Measurements from ENCODE around the gene TRIM66. TPM values are rescaled to one million over a fixed set of nuclear protein-coding genes. Genes with fewer than 3 reads are reported as not detected.
"Not testable (repeated sequence)": the region's sequence is repeated elsewhere in the genome, so short reads cannot be mapped to it uniquely, and the experiment has no call there.

The TRIM66 gene
- total RNA-seq, 1 experiment from 2014 or later = 2.4 TPM

DNA sequence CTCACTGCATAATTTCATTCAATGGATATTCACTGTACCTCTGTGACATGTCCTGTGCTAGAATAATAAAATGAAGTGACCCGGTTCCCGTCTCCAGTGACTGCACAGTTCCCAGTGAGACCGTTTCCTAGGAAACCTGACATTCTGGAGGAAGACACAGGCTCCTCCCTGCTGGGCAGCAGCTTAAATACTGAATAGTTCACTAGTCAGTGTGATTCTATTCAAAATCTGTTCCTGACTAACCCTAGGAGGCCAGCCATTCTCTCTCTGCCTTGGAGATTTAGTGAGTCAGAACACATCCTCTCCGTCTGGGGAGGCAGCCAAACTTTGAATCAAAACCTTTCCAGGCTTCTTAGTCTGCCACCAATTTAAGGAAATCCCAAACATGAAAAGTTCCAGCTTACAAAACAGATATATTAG is 11.3 kb downstream of the TRIM66 start:
- peak; percentile 96 for DNase-seq (ENCODE audit: low spot score)
- in situ Hi-C loops (cut with HindIII; ENCODE audit: low sequenced_read_pairs) = no loop called here

DNA sequence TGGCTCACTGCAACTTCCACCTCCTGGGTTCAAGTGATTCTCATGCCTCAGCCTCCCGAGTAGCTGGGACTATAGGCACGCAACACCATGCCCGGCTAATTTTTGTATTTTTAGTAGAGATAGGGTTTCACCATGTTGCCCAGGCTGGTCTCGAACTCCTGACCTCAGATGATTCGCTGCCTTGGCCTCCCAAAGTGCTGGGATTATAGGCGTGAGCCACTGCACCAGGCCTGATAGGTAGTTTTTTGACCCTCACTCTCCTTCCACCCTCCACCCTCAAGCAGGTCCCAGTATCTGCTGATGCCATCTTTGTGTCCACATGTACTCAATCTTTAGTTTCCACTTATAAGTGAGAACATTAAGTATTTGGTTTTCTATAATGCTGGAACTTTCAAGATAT is 12.4 kb downstream of the TRIM66 start:
- in situ Hi-C loops (cut with HindIII; ENCODE audit: low sequenced_read_pairs); DNase-seq (ENCODE audit: low spot score): not testable (repeated sequence)

DNA sequence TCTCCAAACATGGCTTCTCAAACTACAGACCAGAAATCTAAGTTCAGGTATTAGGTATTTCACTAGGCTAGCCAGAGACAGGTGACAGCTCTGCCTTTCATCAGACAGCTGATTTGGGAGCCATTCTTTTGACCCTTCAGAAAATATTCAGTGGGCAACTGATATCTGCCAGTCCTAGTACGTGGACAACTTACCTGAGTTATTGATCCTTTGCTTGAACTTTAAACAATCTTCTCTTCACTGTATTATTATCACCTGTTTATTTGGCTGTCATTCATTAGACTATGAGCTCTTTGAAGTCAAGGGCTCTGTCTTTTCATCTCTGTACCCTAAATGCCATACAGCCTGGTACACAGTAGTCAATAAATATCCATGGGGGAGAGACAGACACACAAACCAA is 17.2 kb downstream of the TRIM66 start:
- in situ Hi-C loops (cut with HindIII; ENCODE audit: low sequenced_read_pairs) = no loop called here
- DNase-seq (ENCODE audit: low spot score) = no peak

DNA sequence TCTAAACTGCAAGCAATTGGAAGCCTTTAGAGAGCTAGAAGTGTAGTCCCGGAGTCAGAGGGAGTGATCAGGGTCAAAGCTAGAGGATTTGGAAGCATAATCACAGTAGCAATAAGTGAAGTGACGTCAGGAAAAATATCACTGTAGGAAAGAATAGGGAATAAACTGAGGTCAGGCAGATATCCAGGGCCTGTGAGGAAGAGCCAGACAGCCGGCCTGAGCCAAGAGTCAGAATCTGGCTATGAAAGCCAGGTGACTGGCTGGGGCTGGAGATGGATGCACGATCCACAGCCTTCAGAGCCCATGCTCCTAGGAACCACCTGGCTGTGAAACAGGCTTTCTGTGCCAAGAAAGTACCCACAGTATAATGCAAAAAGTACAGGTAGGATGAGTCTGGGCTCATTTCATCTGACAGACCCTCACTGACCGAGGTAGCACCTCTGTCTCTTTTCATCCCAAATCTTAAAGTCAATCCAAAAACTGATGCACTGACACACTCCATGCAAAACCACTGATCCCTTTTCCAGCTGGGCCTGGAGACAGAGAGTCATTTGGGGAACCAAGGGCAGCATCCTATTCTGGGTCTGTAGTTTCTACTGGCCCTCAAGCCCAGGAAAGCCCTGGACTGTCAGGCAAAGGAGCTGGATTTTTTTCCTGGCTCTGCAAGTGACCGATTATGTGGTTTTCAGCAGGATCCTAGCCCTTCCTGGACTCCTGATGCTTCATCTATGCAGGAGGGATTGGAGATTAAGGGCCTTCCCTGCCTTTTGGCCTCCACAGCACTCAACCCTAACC is 21.3 kb downstream of the TRIM66 start:
- in situ Hi-C loops (cut with HindIII; ENCODE audit: low sequenced_read_pairs) = no loop called here
- DNase-seq (ENCODE audit: low spot score) = peak; percentile 59

DNA sequence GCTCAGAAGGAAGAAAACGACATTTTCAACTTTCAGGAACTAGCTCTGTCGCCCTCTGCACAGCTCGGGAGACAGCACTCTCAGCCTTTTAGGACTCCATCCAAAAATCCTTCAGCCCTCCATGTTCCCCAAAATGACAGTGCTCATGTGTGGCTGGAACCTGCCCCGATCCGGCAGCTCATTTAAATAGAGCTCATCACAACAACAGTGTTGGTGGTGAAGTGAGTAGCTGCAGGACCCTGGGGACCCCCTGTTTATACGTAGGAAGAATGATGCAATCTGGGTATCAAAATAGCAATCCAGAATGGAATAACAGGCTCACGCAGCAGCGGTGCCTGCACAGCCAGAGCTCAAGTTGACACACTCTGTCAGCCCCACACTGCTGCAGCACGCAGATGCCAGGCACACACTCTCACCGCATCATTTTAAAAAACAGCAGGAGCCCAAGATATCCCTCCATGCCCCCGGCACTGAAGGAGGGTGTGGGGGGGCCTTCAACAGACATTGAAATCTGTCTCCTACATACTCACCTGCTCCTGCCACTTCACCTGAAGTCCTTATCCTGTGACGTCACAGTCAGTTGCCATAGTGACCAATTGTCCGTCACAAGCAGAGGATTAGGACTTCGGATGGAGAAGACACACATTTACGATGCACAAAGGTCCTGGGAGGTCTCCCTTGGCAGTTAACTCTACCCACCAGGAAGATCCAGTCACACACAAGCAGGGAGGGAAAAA is 24.0 kb downstream of the TRIM66 start:
- peak; percentile 82 for DNase-seq (ENCODE audit: low spot score)
- in situ Hi-C loops (cut with HindIII; ENCODE audit: low sequenced_read_pairs) = no loop called here

DNA sequence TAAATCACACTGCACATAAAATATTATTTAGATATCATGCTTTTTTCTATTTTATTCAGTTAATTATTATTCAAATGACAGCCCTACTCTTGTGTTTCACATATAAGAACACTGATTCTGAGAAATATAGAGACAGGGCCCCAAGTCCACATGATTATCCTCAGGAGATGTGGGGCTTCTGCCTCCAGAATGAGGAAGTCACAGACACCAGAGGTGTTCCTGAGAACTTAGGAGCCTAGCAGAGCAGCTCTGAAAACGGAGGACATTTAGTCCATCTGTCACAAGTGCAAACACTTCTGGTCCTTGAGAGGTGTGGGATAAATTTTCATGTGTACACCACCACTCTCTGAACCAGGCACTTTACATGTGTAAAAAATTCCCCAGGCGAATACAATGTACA is 26.2 kb downstream of the TRIM66 start:
- DNase-seq (ENCODE audit: low spot score) = peak; percentile 8
- in situ Hi-C loops (cut with HindIII; ENCODE audit: low sequenced_read_pairs) = no loop called here

DNA sequence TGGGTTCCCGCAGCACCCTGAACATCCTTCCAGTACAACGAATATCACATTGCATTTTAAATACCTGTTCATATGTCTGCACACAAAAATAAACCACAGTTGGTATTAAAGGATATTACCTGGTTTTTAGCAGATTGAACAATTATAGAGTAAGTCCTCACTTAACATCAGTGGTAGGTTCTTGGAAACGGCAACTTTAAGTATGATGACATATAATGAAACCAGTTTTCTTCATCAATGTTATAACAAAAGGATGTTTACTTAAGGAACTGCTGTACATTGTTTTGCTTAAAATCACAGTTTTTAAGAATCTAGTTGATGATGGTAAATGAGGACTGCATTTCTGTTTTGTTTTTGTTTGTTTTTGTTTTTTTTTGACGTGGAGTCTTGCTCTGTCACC is 28.0 kb downstream of the TRIM66 start:
- in situ Hi-C loops (cut with HindIII; ENCODE audit: low sequenced_read_pairs) = no loop called here
- no peak for DNase-seq (ENCODE audit: low spot score)

DNA sequence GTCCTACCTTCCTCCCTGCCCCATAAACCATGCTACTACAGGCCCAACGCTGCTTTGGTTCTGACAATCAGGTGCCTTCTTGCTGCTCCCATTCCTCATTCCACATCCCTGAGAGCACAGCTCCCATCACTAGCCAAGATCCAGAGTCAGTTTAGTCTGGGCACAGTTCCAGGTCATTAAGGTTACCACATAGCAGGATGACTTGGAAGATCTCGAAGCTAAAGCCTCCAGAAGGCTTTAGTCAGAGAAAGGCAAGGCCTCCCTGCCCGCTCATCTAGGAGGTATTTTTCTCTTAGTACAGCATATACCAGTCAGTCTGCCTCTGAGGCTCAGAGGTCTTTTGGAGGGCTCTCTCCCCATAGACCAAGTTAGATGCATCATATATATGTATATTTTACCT is 30.3 kb downstream of the TRIM66 start:
- DNase-seq (ENCODE audit: low spot score) = peak; percentile 6
- in situ Hi-C loops (cut with HindIII; ENCODE audit: low sequenced_read_pairs) = no loop called here

DNA sequence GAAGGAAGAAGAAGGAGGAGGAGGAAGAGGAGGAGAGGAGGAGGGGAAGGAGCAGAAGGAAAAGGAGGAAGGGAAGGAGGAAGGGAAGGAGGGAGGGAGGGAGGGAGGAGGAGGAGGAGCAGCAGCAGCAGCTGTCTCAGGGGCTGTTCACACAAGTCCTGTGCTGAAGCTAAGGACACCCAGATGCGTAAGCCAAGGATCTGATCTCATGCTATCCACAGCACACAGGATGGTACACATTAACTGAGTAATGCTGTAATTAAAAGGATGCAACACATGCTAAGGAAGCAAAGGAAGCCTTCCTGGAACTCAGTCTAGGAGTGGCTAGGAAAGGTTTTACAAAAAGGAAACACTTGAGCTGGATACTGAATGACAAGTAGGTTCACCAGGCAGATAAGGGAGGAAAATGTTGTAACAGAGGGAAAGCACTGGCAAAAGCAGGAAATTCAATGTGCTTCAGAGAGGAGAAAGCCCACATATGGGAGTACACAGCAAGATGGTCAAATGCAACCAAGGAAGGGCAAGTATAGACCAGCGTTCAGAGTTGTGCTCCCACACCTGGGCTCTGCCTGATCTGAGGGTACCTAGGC is 32.0 kb downstream of the TRIM66 start:
- in situ Hi-C loops (cut with HindIII; ENCODE audit: low sequenced_read_pairs) = no loop called here
- no peak for DNase-seq (ENCODE audit: low spot score)

DNA sequence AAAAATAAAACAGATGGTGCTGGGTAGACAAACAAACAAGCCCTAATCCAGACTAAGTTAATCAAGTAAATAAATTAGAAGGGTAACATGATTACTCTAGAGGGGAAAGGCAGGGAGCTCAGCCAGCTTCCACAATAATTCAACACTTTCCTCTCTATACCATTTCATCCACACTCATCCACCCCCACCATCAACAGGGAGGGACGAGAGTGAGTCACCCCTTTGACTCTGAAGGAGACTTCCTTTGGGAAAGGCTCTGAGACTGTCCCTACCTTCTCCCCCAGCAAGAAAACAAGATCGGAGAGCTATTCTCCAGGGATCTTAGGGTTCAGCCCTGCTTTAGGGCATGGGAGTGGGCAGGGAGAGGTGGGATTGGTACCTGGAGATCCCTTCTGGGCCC is 33.1 kb downstream of the TRIM66 start:
- DNase-seq (ENCODE audit: low spot score) = no peak
- in situ Hi-C loops (cut with HindIII; ENCODE audit: low sequenced_read_pairs) = no loop called here

DNA sequence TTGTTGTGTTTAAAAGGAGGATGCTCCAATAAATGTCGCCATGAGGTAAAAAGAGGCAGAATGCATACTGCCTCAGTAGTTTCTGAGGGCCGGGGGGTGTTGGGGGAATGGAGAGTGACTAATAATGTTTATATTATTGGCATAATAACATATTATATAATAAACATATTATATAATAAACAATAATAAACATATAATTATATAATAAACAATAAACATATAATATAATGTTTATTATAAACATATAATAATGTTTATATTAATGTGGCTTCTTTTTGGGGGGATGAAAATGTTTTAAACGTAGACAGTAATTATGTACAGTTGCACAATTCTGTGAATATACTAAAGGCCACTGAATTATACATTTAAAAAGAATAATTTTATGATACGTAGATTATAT is 35.6 kb downstream of the TRIM66 start:
- DNase-seq (ENCODE audit: low spot score) = no peak
- in situ Hi-C loops (cut with HindIII; ENCODE audit: low sequenced_read_pairs) = no loop called here

DNA sequence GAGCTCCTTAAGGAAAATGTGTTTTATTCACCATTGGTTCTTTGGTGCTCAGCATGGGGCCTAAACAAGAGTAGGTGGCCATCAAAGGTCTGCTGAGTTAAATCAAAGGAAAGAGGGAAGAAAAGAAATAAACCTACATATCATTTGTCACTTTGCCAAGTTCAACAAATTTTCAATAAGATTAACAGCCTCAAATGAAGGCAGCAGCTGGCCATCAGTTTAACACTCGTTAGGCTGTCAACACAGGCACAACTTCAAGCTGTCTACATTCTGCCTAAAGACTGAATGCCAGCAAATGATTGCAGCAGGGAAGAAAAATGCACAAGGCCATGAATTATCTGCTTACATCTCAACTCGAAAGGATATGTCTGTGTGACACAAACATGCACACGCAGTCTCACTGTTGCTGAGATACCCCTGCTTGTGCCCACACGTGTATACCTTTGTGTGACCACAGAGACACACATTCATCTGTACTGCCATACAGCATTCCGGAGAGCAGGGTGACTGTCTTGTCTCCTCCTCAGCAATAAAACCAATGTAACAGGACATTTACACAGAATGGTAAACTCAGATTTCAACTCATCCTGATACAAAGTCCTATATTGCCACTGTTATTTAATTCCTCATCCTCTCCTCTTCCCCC is 40.1 kb downstream of the TRIM66 start:
- no peak for DNase-seq (ENCODE audit: low spot score)
- in situ Hi-C loops (cut with HindIII; ENCODE audit: low sequenced_read_pairs) = no loop called here

DNA sequence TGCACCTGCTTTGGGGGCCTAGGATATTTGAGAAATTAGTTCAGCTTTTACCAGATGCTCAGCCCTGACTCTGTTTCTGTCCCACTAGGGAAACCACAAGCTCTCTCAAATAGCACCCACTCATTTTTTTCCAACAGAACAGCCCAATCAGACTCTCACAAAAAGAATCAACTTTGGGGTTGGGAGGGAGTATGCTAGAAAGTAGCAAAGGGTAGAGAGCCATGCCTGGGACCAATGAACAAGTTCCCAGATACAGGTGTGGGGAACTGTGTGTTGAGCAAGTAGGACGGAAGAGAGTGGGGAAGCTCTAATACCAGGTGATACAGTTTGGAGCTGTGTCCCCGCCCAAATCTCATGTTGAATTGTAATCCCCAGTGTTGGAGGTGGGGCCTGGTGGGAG is 41.1 kb downstream of the TRIM66 start:
- in situ Hi-C loops (cut with HindIII; ENCODE audit: low sequenced_read_pairs) = no loop called here
- no peak for DNase-seq (ENCODE audit: low spot score)

DNA sequence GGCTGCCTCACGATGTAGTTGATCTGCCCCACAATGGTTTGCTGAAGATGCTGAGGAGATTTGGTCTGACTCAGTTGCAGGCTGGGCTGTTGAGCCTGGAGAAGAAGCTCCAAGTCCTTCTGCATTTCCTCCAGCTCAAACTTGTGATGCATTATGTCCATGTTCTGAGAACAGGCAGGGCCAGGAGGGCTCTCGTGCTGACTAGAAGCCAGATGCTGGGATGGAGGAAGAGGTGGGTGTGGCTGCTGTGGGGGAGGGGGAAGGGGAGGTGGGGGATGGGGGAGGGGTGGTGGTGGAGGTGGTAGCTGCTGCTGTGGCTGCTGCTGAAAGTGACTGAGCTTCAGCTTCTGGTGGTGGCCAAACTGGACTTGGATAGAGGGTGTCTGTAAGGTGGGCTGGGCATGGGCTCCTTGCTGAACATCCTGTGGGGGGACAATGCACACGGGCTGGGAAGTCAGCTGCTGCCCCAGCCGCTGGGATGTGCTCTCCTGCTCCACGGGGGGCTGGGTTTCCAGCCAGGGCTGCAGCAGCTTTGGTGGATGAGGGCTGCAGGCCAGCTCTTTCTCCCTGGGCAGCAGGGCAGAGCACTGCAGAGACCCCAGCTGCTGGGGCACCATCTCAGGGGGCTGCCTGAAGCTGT is 42.1 kb downstream of the TRIM66 start:
- in situ Hi-C loops (cut with HindIII; ENCODE audit: low sequenced_read_pairs) = no loop called here
- no peak for DNase-seq (ENCODE audit: low spot score)

DNA sequence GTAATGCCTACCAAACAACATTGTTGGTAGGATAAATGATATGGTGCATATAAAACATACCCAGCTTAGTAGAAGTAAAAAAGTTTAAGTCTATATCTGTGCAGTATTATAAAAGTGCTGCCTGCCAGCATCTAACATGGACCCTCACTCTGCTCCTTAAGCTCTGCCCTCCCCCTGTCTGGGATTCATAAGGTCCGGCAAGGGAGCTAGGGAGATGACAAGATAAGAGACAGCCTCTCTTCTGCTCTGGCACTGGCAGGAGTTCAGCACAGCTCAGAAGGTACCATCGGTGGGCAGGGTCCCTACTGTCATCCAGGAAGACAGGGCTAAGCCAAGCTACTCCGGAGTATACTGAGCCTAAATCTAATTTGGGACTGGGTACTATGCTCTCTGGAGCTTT is 42.8 kb downstream of the TRIM66 start:
- DNase-seq (ENCODE audit: low spot score) = no peak
- in situ Hi-C loops (cut with HindIII; ENCODE audit: low sequenced_read_pairs) = no loop called here

DNA sequence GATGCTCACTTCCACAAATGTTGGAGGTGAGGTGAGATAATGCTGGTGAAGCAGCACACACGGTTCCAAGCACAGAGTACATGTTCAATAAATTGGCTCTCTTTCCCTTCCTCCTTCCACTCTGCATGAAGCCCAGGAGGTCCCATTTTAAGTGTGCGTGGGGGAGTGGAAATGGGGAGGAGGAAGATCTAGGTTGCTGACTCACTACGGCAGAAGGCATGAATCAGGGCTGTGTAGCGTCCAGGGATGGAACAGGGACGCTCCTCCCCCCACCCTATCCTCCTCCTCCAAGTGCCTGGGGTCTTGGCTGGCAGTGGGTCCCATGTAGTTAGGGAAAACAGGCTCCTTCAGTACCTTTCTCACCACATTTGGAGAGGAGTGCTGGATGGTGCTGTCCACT is 44.2 kb downstream of the TRIM66 start:
- in situ Hi-C loops (cut with HindIII; ENCODE audit: low sequenced_read_pairs) = no loop called here
- DNase-seq (ENCODE audit: low spot score) = no peak

DNA sequence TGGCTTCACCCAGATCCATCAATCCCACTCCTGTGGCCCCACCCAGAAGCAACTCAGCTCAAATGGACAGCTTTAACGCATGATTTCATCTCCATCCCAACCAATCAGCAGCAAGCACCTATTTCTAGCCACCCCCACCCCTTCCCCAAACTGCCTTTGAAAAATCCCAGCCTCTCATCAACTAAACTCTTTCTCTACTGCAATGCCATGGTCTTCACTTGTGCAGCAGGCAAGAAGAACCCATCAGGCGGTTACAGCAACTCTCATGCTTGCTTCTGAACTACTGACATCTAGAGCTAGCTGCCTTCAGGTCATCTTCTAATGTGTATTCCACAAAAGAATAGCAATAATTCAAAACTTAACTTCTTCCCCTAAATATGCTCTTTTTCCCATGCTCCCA is 46.3 kb downstream of the TRIM66 start:
- no peak for DNase-seq (ENCODE audit: low spot score)

DNA sequence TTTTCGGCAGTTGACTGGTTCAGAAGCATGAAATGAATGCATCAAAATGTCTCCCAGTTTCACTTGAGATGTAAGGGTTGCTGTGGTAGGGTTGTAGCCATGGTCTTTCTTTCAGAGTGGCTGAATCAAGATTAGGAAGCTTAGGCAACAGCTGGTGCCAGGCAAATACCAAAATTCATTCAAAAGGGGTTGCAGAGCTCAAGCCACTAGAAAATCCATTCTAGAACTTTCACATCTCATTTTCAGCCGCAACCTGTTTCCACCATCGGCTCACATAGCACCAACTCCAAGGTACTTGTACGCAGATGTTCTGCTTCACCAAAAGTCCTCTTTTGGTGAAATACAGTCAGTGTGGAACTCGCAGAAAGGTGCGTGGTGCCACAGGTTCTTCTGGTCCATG is 48.0 kb downstream of the TRIM66 start:
- in situ Hi-C loops (cut with HindIII; ENCODE audit: low sequenced_read_pairs) = no loop called here

More for the DNA sequence above, 46.3 kb downstream of the TRIM66 start:
- in situ Hi-C loops (cut with HindIII; ENCODE audit: low sequenced_read_pairs) = no loop called here

DNA sequence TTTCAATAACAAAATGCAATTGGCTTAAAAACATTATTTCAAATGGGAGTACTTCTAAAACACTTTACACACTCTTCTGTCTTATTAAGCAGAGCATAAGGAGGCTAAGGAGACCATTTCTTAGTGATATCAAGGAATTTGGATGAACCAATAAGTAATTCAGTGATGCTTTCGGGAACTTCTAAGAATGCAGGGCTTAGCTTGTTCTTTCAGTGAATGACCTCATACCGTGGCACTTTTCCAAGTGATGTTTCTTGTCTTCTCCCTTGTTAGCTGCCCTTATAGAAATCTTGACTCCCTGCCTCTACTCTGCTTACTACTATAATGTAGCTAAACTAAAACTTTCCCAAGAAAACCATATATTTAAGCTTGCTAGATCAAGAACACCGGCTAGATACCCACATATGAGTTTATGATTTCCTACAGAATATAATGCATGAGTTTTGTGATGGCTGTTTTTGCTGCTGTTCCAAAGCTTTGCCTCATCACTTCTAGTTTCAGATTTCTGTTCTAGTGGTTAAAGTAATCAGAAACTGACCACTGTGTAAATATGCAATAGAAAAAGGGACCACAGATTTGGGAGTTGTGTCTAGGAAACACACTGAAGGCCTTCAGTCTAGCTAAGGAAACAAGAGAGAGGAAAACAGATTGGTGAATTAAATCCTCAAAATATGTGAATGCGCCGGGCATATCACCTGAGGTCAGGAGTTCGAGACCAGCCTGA is 50.9 kb downstream of the TRIM66 start:
- DNase-seq (ENCODE audit: low spot score) = peak; percentile 13
- in situ Hi-C loops (cut with HindIII; ENCODE audit: low sequenced_read_pairs) = no loop called here

More for the DNA sequence above, 48.0 kb downstream of the TRIM66 start:
- DNase-seq (ENCODE audit: low spot score) = no peak

Data from G401 (cell line).